T-helper 2 cell treated with Interferon-gamma antibody and Interleukin-4, amounts not matched to agents 5 μg/mL and 100 μg/mL, for 36 hours (primary cell): ENCODE data around the gene F8.

ENCODE experiments used
- DNase-seq: peaks from one replicate; pipeline ENCODE4 v3.0.0; 2021; ENCODE audit warnings: low spot score
- H3K27ac Mint-ChIP-seq: one replicate; pipeline ENCODE4 v1.8.0; 2021; ENCODE audit warnings: mild to moderate bottlenecking, mixed read lengths
- H3K27me3 Mint-ChIP-seq: one replicate; pipeline ENCODE4 v1.8.0; 2021; ENCODE audit warnings: low read depth, mixed read lengths
- H3K36me3 Mint-ChIP-seq: one replicate; pipeline ENCODE4 v1.8.0; 2021; ENCODE audit warnings: low read depth, mixed read lengths
- H3K4me1 Mint-ChIP-seq: one replicate; pipeline ENCODE4 v1.8.0; 2021; ENCODE audit warnings: low read depth, mixed read lengths
- H3K4me3 Mint-ChIP-seq: one replicate; pipeline ENCODE4 v1.8.0; 2022; ENCODE audit warnings: mild to moderate bottlenecking, moderate library complexity, mixed read lengths
- H3K9me3 Mint-ChIP-seq: one replicate; pipeline ENCODE4 v1.8.0; 2021; ENCODE audit warnings: mixed read lengths

The F8 gene

GRCh38 chrX:155053656-155054055 lies 31.1 kb upstream of the F8 start:
- H3K27ac Mint-ChIP-seq, result peak overlapping the region; percentile 44
- no peak for DNase-seq
- H3K27me3 Mint-ChIP-seq, result no peaks in the 10 kb centered on the region
- no peaks in the 10 kb centered on the region for H3K9me3 Mint-ChIP-seq
- H3K36me3 Mint-ChIP-seq, result peaks cover 20% of the 10 kb centered on the region
- peaks cover 30% of the 10 kb centered on the region for H3K4me1 Mint-ChIP-seq
- H3K4me3 Mint-ChIP-seq, result no peak overlapping the region

GRCh38 chrX:155052738-155053498 lies 30.4 kb upstream of the F8 start:
- no peak for DNase-seq
- Mint-ChIP-seq H3K27ac (peak overlapping the region; percentile 44), H3K27me3 (no peaks in the 10 kb centered on the region), H3K36me3 (peaks cover 20% of the 10 kb centered on the region), H3K9me3 (no peaks in the 10 kb centered on the region), H3K4me1 (peaks cover 31% of the 10 kb centered on the region), H3K4me3 (no peak overlapping the region)

GRCh38 chrX:155048977-155049619 lies 26.6 kb upstream of the F8 start:
- H3K9me3 Mint-ChIP-seq, result no peaks in the 10 kb centered on the region
- DNase-seq, result no peak

GRCh38 chrX:155046811-155047528 lies 24.4 kb upstream of the F8 start:
- no peaks in the 10 kb centered on the region for H3K27me3 Mint-ChIP-seq
- H3K9me3 Mint-ChIP-seq, result no peaks in the 10 kb centered on the region
- no peak overlapping the region for H3K27ac Mint-ChIP-seq
- peaks cover 11% of the 10 kb centered on the region for H3K4me1 Mint-ChIP-seq
- H3K4me3 Mint-ChIP-seq, result no peak overlapping the region
- DNase-seq, result no peak
- H3K36me3 Mint-ChIP-seq, result peaks cover 11% of the 10 kb centered on the region

More at GRCh38 chrX:155048977-155049619, 26.6 kb upstream of the F8 start:
- H3K36me3 Mint-ChIP-seq, result peaks cover 17% of the 10 kb centered on the region
- no peak overlapping the region for H3K27ac Mint-ChIP-seq
- H3K4me3 Mint-ChIP-seq, result no peak overlapping the region
- peaks cover 19% of the 10 kb centered on the region for H3K4me1 Mint-ChIP-seq
- no peaks in the 10 kb centered on the region for H3K27me3 Mint-ChIP-seq

GRCh38 chrX:155046129-155046810 lies 23.7 kb upstream of the F8 start:
- no peaks in the 10 kb centered on the region for H3K27me3 Mint-ChIP-seq
- DNase-seq, result no peak
- peaks cover 6% of the 10 kb centered on the region for H3K36me3 Mint-ChIP-seq
- peaks cover 11% of the 10 kb centered on the region for H3K4me1 Mint-ChIP-seq
- no peak overlapping the region for H3K27ac Mint-ChIP-seq
- H3K4me3 Mint-ChIP-seq, result no peak overlapping the region
- no peaks in the 10 kb centered on the region for H3K9me3 Mint-ChIP-seq

- no peak overlapping the region for H3K4me3 Mint-ChIP-seq
- H3K27me3 Mint-ChIP-seq, result no peaks in the 10 kb centered on the region
- peaks cover 30% of the 10 kb centered on the region for H3K36me3 Mint-ChIP-seq
- no peak for DNase-seq
- H3K9me3 Mint-ChIP-seq, result peaks cover 5% of the 10 kb centered on the region
- H3K27ac Mint-ChIP-seq, result no peak overlapping the region
- H3K4me1 Mint-ChIP-seq, result peaks cover 4% of the 10 kb centered on the region
Observed at GRCh38 chrX:155035688-155036087, 13.2 kb upstream of the F8 start.

- Mint-ChIP-seq H3K9me3 (peaks cover 5% of the 10 kb centered on the region), H3K4me3 (no peak overlapping the region), H3K4me1 (peaks cover 15% of the 10 kb centered on the region), H3K27me3 (no peaks in the 10 kb centered on the region), H3K36me3 (peaks cover 17% of the 10 kb centered on the region), H3K27ac (no peak overlapping the region)
- DNase-seq, result no peak
Observed at GRCh38 chrX:155031657-155032056, 9.1 kb upstream of the F8 start.

GRCh38 chrX:155028877-155029291 lies 6.4 kb upstream of the F8 start:
- peaks cover 2% of the 10 kb centered on the region for H3K27me3 Mint-ChIP-seq
- peak overlapping the region; percentile 87 for H3K4me3 Mint-ChIP-seq
- no peaks in the 10 kb centered on the region for H3K36me3 Mint-ChIP-seq
- no peak for DNase-seq
- peaks cover 18% of the 10 kb centered on the region for H3K4me1 Mint-ChIP-seq
- peak overlapping the region; percentile 43 for H3K27ac Mint-ChIP-seq
- no peaks in the 10 kb centered on the region for H3K9me3 Mint-ChIP-seq

- Mint-ChIP-seq H3K9me3 (no peaks in the 10 kb centered on the region), H3K27me3 (peaks cover 5% of the 10 kb centered on the region), H3K4me3 (peak overlapping the region; percentile 87), H3K4me1 (peaks cover 18% of the 10 kb centered on the region), H3K36me3 (no peaks in the 10 kb centered on the region), H3K27ac (peak overlapping the region; percentile 93)
- no peak for DNase-seq
Observed at GRCh38 chrX:155028129-155028528, 5.6 kb upstream of the F8 start.

- peaks cover 6% of the 10 kb centered on the region for H3K27me3 Mint-ChIP-seq
- H3K27ac Mint-ChIP-seq, result peak overlapping the region; percentile 93
- no peaks in the 10 kb centered on the region for H3K36me3 Mint-ChIP-seq
- H3K4me1 Mint-ChIP-seq, result peaks cover 18% of the 10 kb centered on the region
- DNase-seq, result peak; percentile 11
- peak overlapping the region; percentile 87 for H3K4me3 Mint-ChIP-seq
- H3K9me3 Mint-ChIP-seq, result no peaks in the 10 kb centered on the region
Observed at GRCh38 chrX:155027509-155028066, 5.1 kb upstream of the F8 start.

GRCh38 chrX:155026727-155027508 lies 4.4 kb upstream of the F8 start, which contains the start of gene FUNDC2:
Gene FUNDC2 (plus strand): TSS chrX:155026844. CDS start chrX:155026939, 95 bp downstream.
- Mint-ChIP-seq H3K36me3 (no peaks in the 10 kb centered on the region), H3K27ac (peak within 1 kb of the TSS; percentile 93), H3K4me3 (peak within 1 kb of the TSS; percentile 87), H3K27me3 (peaks cover 12% of the 10 kb centered on the region), H3K9me3 (no peaks in the 10 kb centered on the region), H3K4me1 (peaks cover 19% of the 10 kb centered on the region)
- peak; percentile 92 for DNase-seq

GRCh38 chrX:155026420-155026726 lies 3.9 kb upstream of the F8 start:
- H3K4me3 Mint-ChIP-seq, result peak overlapping the region; percentile 81
- peak overlapping the region; percentile 90 for H3K27ac Mint-ChIP-seq
- H3K36me3 Mint-ChIP-seq, result no peaks in the 10 kb centered on the region
- no peaks in the 10 kb centered on the region for H3K9me3 Mint-ChIP-seq
- DNase-seq, result no peak
- peaks cover 19% of the 10 kb centered on the region for H3K4me1 Mint-ChIP-seq
- H3K27me3 Mint-ChIP-seq, result peaks cover 17% of the 10 kb centered on the region
